Panc1 (cell line): Measurements from ENCODE around the gene RABL6. TPM values are rescaled to one million over a fixed set of nuclear protein-coding genes. Genes with fewer than 3 reads are reported as not detected.

Source experiments
- ATAC-seq: fragments of 200-7000 bp; cut with Tn5 transposase; 2 replicates; pipeline ENCODE4 v1.9.1; 2020; ENCODE audit warnings: mild to moderate bottlenecking, moderate library complexity
- BruUV-seq: library from RNA; stranded (reverse); fragments of 400-500 nt; replicated peaks from 2 replicates; lab custom pipeline; 2021; lab: Mats Ljungman, UMichigan
- CTCF ChIA-PET: fragments of 300-600 bp; sonication (Branson Sonifier 250); formaldehyde crosslinking; loops from one replicate; lab custom pipeline; 2022; ENCODE audit warnings: antibody characterized with exemption; lab: Charles Lee
- POLR2A ChIA-PET: fragments of 300-600 bp; sonication (Branson Sonifier 250); formaldehyde crosslinking; loops from one replicate; lab custom pipeline; 2022; ENCODE audit warnings: antibody characterized with exemption; lab: Charles Lee
- DNase-seq: peaks from one replicate; pipeline ENCODE4 v3.0.0-alpha.2; 2010; ENCODE audit warnings: low read depth, low spot score
- H3K27ac ChIP-seq: 2 replicates; pipeline ENCODE4 v1.5.1; 2011; ENCODE audit warnings: mild to moderate bottlenecking, low read length, inconsistent platforms
- H3K27me3 ChIP-seq: fragments of 200-500 bp; sonication (Bioruptor generic); 2 replicates; pipeline ENCODE4 v1.6.0; 2014; ENCODE audit warnings: low read length, inconsistent platforms; ENCODE audit not compliant: control insufficient read depth, insufficient read depth
- H3K36me3 ChIP-seq: fragments of 200-500 bp; sonication (Bioruptor generic); 2 replicates; pipeline ENCODE4 v1.5.1; 2014; ENCODE audit warnings: inconsistent platforms, mild to moderate bottlenecking, low read length, moderate library complexity; ENCODE audit not compliant: control insufficient read depth, insufficient read depth
- H3K4me1 ChIP-seq: 2 replicates; pipeline ENCODE4 v1.5.1; 2011; ENCODE audit warnings: inconsistent platforms, mild to moderate bottlenecking, low read length, moderate library complexity; ENCODE audit not compliant: control insufficient read depth, insufficient read depth
- H3K4me3 ChIP-seq, 2 experiments: 2 replicates each; pipeline ENCODE4 v1.5.1; 2011 to 2012; ENCODE audit warnings: low read depth in 2 of 2, low read length in 2 of 2, mild to moderate bottlenecking in 2 of 2, inconsistent platforms in 1 of 2, moderate library complexity in 1 of 2
- H3K9me3 ChIP-seq: fragments of 200-500 bp; sonication (Bioruptor generic); 2 replicates; pipeline ENCODE4 v1.5.1; 2014; ENCODE audit warnings: low read depth, mild to moderate bottlenecking, inconsistent platforms, low read length, moderate library complexity; ENCODE audit not compliant: control insufficient read depth, insufficient read depth
- CTCF ChIP-seq: fragments of 450-650 bp; IDR thresholded peaks from 2 replicates; pipeline ENCODE4 v1.5.1; 2017; ENCODE audit warnings: mild to moderate bottlenecking
- POLR2AphosphoS5 ChIP-seq: IDR thresholded peaks from 2 replicates; pipeline ENCODE4 v1.6.1; 2012; ENCODE audit warnings: mild to moderate bottlenecking, low read depth, low read length, moderate library complexity
- REST ChIP-seq, 2 experiments: IDR thresholded peaks; 2 replicates each; pipeline ENCODE4 v1.6.1; 2011 to 2012; ENCODE audit warnings: low read depth in 2 of 2, control low read depth in 1 of 2, low read length in 1 of 2, mild to moderate bottlenecking in 1 of 2, moderate library complexity in 1 of 2; ENCODE audit not compliant: insufficient read depth in 1 of 2
- SIN3A ChIP-seq: IDR thresholded peaks from 2 replicates; pipeline ENCODE4 v1.6.1; 2012; ENCODE audit warnings: low read depth, mild to moderate bottlenecking, low read length, moderate library complexity, borderline replicate concordance; ENCODE audit not compliant: insufficient read depth
- TCF7L2 ChIP-seq: IDR thresholded peaks from 2 replicates; pipeline ENCODE4 v1.6.1; 2011; ENCODE audit warnings: mild to moderate bottlenecking, low read depth, low read length, inconsistent platforms
- in situ Hi-C: cut with HindIII; loops from 2 replicates; pipeline ENCODE4 v1.10.0; 2016; ENCODE audit warnings: low sequenced_read_pairs, low pct_unique_long_range_greater_than_20kb
- intact Hi-C: fragments of 100-400 bp; cut with micrococcal nuclease; formaldehyde crosslinking; loops from one replicate; pipeline ENCODE4 v1.10.0; 2022; ENCODE audit not compliant: unreplicated experiment
- total RNA-seq: library from RNA; stranded (reverse); gene quantifications from one replicate; pipeline ENCODE4 v1.2.1, GENCODE V29; 2021; ENCODE audit not compliant: unreplicated experiment

RABL6 gene
- total RNA-seq, 1 experiment from 2014 or later, result 106 TPM

GRCh38 chr9:136791516-136792276, 16.1 kb upstream of the RABL6 start:
- Histone ChIP-seq H3K4me1 (peaks cover 14% of the 10 kb centered on the region), H3K27ac (peak overlapping the region; percentile 84), H3K4me3 (peak overlapping the region; percentile 70 to 73), H3K36me3 (no peaks in the 10 kb centered on the region; the same call in 1 of the 2 replicates), H3K9me3 (no peaks in the 10 kb centered on the region), H3K27me3 (no peaks in the 10 kb centered on the region)
- DNase-seq, result no peak
- intact Hi-C loops, result no loop called here
- ChIA-PET POLR2A (no interaction called here), CTCF (no interaction called here)
- TF ChIP-seq CTCF, result peak; percentile 98
- no peak for TF ChIP-seq TCF7L2
- BruUV-seq, result no TSS peak
- in situ Hi-C loops, result no loop called here
- ATAC-seq, result peak; percentile 44

GRCh38 chr9:136792321-136793085, 15.2 kb upstream of the RABL6 start:
- no peaks in the 10 kb centered on the region; the same call in 1 of the 2 replicates for H3K36me3 ChIP-seq
- TF ChIP-seq CTCF (no peak), POLR2AphosphoS5 (no peak), REST (IDR thresholded peaks at IDR 0.05; ENCODE audit: insufficient read depth in 1 of 2, low read depth in 2 of 2, low read length in 1 of 2) (no peak), TCF7L2 (no peak), SIN3A (no peak)
- H3K9me3 ChIP-seq, result no peaks in the 10 kb centered on the region
- ChIA-PET CTCF (no interaction called here), POLR2A (no interaction called here)
- no peak for DNase-seq
- BruUV-seq, result no TSS peak
- intact Hi-C loops, result no loop called here
- peak overlapping the region; percentile 70 to 73 for H3K4me3 ChIP-seq
- in situ Hi-C loops, result no loop called here
- H3K27me3 ChIP-seq, result no peaks in the 10 kb centered on the region
- H3K27ac ChIP-seq, result no peak overlapping the region
- no peak for ATAC-seq
- peaks cover 14% of the 10 kb centered on the region for H3K4me1 ChIP-seq
